HT-29 (cell line): Measurements from ENCODE around the gene PHOX2A. TPM values are rescaled to one million over a fixed set of nuclear protein-coding genes. Genes with fewer than 3 reads are reported as not detected.

Experiments
- DNase-seq: peaks from one replicate; pipeline ENCODE4 v3.0.0-alpha.2; 2015; ENCODE audit warnings: low spot score
- total RNA-seq: library from RNA; depleted of rRNA; stranded (reverse); fragments of >200 nt; shearing (Covaris generic); gene quantifications from 2 replicates; pipeline ENCODE4 v1.2.3, GENCODE V29; 2014

PHOX2A gene
- total RNA-seq, 1 experiment from 2014 or later: not detected

- no peak for DNase-seq
These were observed 6.0 kb upstream of the PHOX2A start for GRCh38 chr11:72249961-72250360.

GRCh38 chr11:72247584-72247983, 3.6 kb upstream of the PHOX2A start:
- DNase-seq: no peak

GRCh38 chr11:72245263-72245816, 1.4 kb upstream of the PHOX2A start:
- DNase-seq: no peak

GRCh38 chr11:72244361-72245262, 636 bp upstream of the PHOX2A start:
- DNase-seq: no peak

GRCh38 chr11:72243173-72244059, 560 bp downstream of the PHOX2A start:
- no peak for DNase-seq

- no peak for DNase-seq
These were observed 1.8 kb downstream of the PHOX2A start for GRCh38 chr11:72242141-72242540.

GRCh38 chr11:72241291-72241781, 2.6 kb downstream of the PHOX2A start:
- no peak for DNase-seq

- no peak for DNase-seq
These were observed 3.3 kb downstream of the PHOX2A start for GRCh38 chr11:72240461-72241290.

GRCh38 chr11:72239849-72240460, 4.0 kb downstream of the PHOX2A start:
- DNase-seq: peak; percentile 17

- DNase-seq: peak; percentile 23
These were observed 4.6 kb downstream of the PHOX2A start for GRCh38 chr11:72239313-72239848.

GRCh38 chr11:72238492-72239312, 5.3 kb downstream of the PHOX2A start:
- no peak for DNase-seq

- peak; percentile 73 for DNase-seq
These were observed 5.9 kb downstream of the PHOX2A start for GRCh38 chr11:72238040-72238450.

- no peak for DNase-seq
These were observed 6.7 kb downstream of the PHOX2A start for GRCh38 chr11:72237112-72237931.

- no peak for DNase-seq
These were observed 7.2 kb downstream of the PHOX2A start for GRCh38 chr11:72236774-72237111.

GRCh38 chr11:72236083-72236697, 7.8 kb downstream of the PHOX2A start:
- DNase-seq: no peak

GRCh38 chr11:72235351-72236057, 8.5 kb downstream of the PHOX2A start:
- DNase-seq: no peak

- no peak for DNase-seq
These were observed 9.1 kb downstream of the PHOX2A start for GRCh38 chr11:72234920-72235319.

- no peak for DNase-seq
These were observed 9.5 kb downstream of the PHOX2A start for GRCh38 chr11:72234514-72234830.
